ENCODE measurements around the gene CPEB4. TPM values are rescaled to one million over a fixed set of nuclear protein-coding genes. Genes with fewer than 3 reads are reported as not detected.

The CPEB4 gene
- total and polyA plus RNA-seq, 9 of the 15 experiments (the other 6 are each of a cell fraction or from before 2014, with no cell fraction given), result 7.4 to 21.3 (median 12.4) TPM

GRCh38 chr5:173969167-173970049 is 81.3 kb downstream of the CPEB4 start (continued):
- TF ChIP-seq ZNF407 (IDR thresholded peaks at IDR 0.05; ENCODE audit: low read depth) (no peak), PTBP1 (IDR thresholded peaks at IDR 0.05; ENCODE audit: low read depth, low read length) (no peak), ZNF316 (IDR thresholded peaks at IDR 0.05) (peak; percentile 99), PBX2 (CRISPR knock-in tag; IDR thresholded peaks at IDR 0.05; ENCODE audit: low read depth) (no peak), PBX2 (tag; conservative IDR thresholded peaks at IDR 0.05; ENCODE audit: low read depth) (peak; percentile 6; the same call in 1 of the 2 replicates), NFYB (IDR thresholded peaks at IDR 0.05; ENCODE audit: extremely low read depth, insufficient read length) (no peak), HDAC2 (IDR thresholded peaks at IDR 0.05) (0 out of 2 replicates have a peak, but pooled peaks have one; percentile 26), HCFC1 (IDR thresholded peaks at IDR 0.05; ENCODE audit: low read depth, low read length) (no peak), MAFF (IDR thresholded peaks at IDR 0.05; ENCODE audit: low read length) (peak; percentile 93), TOE1 (IDR thresholded peaks at IDR 0.05; ENCODE audit: borderline replicate concordance) (0 out of 2 replicates have a peak, but pooled peaks have one; percentile 23), TOE1 (CRISPR knock-in tag; IDR thresholded peaks at IDR 0.05; ENCODE audit: borderline replicate concordance, low read depth) (no peak)
- TF ChIP-seq, protein P1, sequence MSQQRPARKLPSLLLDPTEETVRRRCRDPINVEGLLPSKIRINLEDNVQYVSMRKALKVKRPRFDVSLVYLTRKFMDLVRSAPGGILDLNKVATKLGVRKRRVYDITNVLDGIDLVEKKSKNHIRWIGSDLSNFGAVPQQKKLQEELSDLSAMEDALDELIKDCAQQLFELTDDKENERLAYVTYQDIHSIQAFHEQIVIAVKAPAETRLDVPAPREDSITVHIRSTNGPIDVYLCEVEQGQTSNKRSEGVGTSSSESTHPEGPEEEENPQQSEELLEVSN (IDR thresholded peaks at IDR 0.05; ENCODE audit: borderline replicate concordance in 1 of 2, extremely low read depth in 1 of 2, insufficient read depth in 1 of 2, insufficient read length in 1 of 2, low read depth in 1 of 2, low read length in 1 of 2, poor library complexity in 1 of 2, severe bottlenecking in 1 of 2), result peak; percentile 20 to 34
- TF ChIP-seq, protein P2, sequence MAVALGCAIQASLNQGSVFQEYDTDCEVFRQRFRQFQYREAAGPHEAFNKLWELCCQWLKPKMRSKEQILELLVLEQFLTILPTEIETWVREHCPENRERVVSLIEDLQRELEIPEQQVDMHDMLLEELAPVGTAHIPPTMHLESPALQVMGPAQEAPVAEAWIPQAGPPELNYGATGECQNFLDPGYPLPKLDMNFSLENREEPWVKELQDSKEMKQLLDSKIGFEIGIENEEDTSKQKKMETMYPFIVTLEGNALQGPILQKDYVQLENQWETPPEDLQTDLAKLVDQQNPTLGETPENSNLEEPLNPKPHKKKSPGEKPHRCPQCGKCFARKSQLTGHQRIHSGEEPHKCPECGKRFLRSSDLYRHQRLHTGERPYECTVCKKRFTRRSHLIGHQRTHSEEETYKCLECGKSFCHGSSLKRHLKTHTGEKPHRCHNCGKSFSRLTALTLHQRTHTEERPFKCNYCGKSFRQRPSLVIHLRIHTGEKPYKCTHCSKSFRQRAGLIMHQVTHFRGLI (CRISPR knock-in tag; IDR thresholded peaks at IDR 0.05), result no peak
